Body of pancreas (tissue), 4 donors: Measurements from ENCODE around the gene PLA2G2C.

Experiments used
- POLR2A ChIP-seq, 3 donors: fragments of 450-650 bp; IDR thresholded peaks; one replicate each; pipeline ENCODE4 v1.6.1; 2016; ENCODE audit warnings: antibody characterized with exemption in 3 of 3, mild to moderate bottlenecking in 2 of 3
- TF ChIP-seq, protein P1 (sequence below), 7 experiments: fragments of 450-650 bp in 4 of 7; fragments of 200-600 bp in 3 of 7; sonication (generic) in 3 of 7; IDR thresholded peaks; one replicate each; pipeline ENCODE4 v1.5.1; 2016 to 2019; ENCODE audit warnings: antibody characterized with exemption in 7 of 7

DNA sequence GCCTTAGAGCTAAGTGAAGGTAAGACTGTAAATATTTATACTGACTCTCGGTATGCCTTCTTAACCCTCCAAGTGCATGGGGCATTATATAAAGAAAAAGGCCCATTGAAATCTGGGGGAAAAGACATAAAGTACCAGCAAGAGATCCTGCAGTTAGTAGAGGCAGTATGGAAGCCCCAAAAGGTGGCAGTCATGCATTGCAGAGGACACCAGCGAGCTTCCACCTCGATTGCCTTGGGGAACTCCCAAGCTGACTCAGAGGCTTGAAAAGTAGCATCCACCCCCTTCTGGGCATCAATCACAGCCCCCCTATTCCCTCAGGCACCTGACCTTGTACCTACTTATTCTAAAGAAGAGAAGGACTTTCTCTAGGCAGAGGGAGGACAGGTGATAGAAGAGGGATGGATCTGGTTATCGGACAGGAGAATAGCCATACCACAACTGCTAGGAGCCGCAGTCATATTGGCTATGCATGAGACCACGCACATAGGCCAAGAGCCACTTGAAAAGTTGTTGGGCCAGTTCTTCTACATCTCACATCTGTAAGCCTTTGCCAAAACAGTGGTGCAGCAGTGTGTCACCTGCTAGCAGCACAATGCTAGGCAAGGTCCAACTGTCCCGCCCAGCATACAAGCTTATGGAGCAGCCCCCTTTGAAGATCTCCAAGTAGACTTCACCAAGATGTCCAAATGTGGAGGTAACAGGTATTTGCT lies 27.8 kb downstream of the PLA2G2C start:
- TF ChIP-seq, protein P1, sequence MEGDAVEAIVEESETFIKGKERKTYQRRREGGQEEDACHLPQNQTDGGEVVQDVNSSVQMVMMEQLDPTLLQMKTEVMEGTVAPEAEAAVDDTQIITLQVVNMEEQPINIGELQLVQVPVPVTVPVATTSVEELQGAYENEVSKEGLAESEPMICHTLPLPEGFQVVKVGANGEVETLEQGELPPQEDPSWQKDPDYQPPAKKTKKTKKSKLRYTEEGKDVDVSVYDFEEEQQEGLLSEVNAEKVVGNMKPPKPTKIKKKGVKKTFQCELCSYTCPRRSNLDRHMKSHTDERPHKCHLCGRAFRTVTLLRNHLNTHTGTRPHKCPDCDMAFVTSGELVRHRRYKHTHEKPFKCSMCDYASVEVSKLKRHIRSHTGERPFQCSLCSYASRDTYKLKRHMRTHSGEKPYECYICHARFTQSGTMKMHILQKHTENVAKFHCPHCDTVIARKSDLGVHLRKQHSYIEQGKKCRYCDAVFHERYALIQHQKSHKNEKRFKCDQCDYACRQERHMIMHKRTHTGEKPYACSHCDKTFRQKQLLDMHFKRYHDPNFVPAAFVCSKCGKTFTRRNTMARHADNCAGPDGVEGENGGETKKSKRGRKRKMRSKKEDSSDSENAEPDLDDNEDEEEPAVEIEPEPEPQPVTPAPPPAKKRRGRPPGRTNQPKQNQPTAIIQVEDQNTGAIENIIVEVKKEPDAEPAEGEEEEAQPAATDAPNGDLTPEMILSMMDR (IDR thresholded peaks at IDR 0.05) = no peak
- TF ChIP-seq POLR2A (IDR thresholded peaks at IDR 0.05) = no peak
